CD14-positive monocyte (primary cell): ENCODE results near the gene KRTAP1-5. TPM values are rescaled to one million over a fixed set of nuclear protein-coding genes. Genes with fewer than 3 reads are reported as not detected.
"Not testable (repeated sequence)": the region's sequence is repeated elsewhere in the genome, so short reads cannot be mapped to it uniquely, and the experiment has no call there.

Experiments used
- DNase-seq, 3 donors: peaks; one replicate each; pipeline ENCODE4 v3.0.0-alpha.2; 2011 to 2022
- H2AFZ ChIP-seq: 2 replicates; pipeline ENCODE4 v1.6.0; 2012; ENCODE audit warnings: mild to moderate bottlenecking, low read depth, low read length, inconsistent platforms; ENCODE audit not compliant: insufficient read depth, poor library complexity, severe bottlenecking
- H3K27ac ChIP-seq, 2 donors: 1 replicate in 1 of 2; 2 replicates in 1 of 2; pipeline ENCODE4 v1.5.1; 2012 to 2013; ENCODE audit warnings: low read length in 2 of 2, control low read depth in 1 of 2, inconsistent platforms in 1 of 2, low read depth in 1 of 2, mild to moderate bottlenecking in 1 of 2
- H3K27me3 ChIP-seq, 2 donors: one replicate each; pipeline versions ENCODE4 v1.6.0 to v1.6.1; 2011 to 2013; ENCODE audit warnings: low read length in 2 of 2; ENCODE audit not compliant: control insufficient read depth in 2 of 2, insufficient read depth in 2 of 2
- H3K36me3 ChIP-seq, 2 donors: replicated peaks in 1 of 2; 1 replicate in 1 of 2; 2 replicates in 1 of 2; pipeline versions ENCODE4 v1.5.1 to v1.6.1; 2012 to 2013; ENCODE audit warnings: low read length in 2 of 2, control low read depth in 1 of 2, inconsistent platforms in 1 of 2, mild to moderate bottlenecking in 1 of 2; ENCODE audit not compliant: insufficient read depth in 2 of 2, control insufficient read depth in 1 of 2
- H3K4me1 ChIP-seq, 2 donors: 1 replicate in 1 of 2; 2 replicates in 1 of 2; pipeline versions ENCODE4 v1.5.1 to v1.6.1; 2012 to 2013; ENCODE audit warnings: low read length in 2 of 2, control low read depth in 1 of 2, inconsistent platforms in 1 of 2, mild to moderate bottlenecking in 1 of 2, moderate library complexity in 1 of 2; ENCODE audit not compliant: insufficient read depth in 2 of 2, control insufficient read depth in 1 of 2
- H3K4me2 ChIP-seq: replicated peaks from 2 replicates; pipeline ENCODE3; 2012; ENCODE audit warnings: low read length, moderate library complexity, mild to moderate bottlenecking; ENCODE audit not compliant: poor library complexity, severe bottlenecking; ENCODE audit errors: extremely low read depth
- H3K4me3 ChIP-seq, 3 experiments: fragments of 200-600 bp in 1 of 3; sonication (generic) in 1 of 3; replicated peaks in 1 of 3; 1 replicate in 2 of 3; 2 replicates in 1 of 3; pipeline ENCODE4 v1.5.1; 2011 to 2013; ENCODE audit warnings: low read length in 3 of 3, mild to moderate bottlenecking in 3 of 3, control low read depth in 2 of 3, low read depth in 2 of 3, inconsistent platforms in 1 of 3, moderate library complexity in 1 of 3
- H3K79me2 ChIP-seq: 2 replicates; pipeline ENCODE4 v1.6.0; 2012; ENCODE audit warnings: mild to moderate bottlenecking, control low read depth, inconsistent platforms, low read length, moderate library complexity; ENCODE audit not compliant: insufficient read depth
- H3K9ac ChIP-seq: 2 replicates; pipeline ENCODE4 v1.6.0; 2017; ENCODE audit warnings: low read length, mild to moderate bottlenecking; ENCODE audit not compliant: insufficient read depth, poor library complexity, severe bottlenecking
- H3K9me3 ChIP-seq, 2 donors: replicated peaks in 1 of 2; 1 replicate in 1 of 2; 2 replicates in 1 of 2; pipeline versions ENCODE4 v1.5.1 to v1.6.1; 2012 to 2013; ENCODE audit warnings: low read length in 2 of 2, control low read depth in 1 of 2; ENCODE audit not compliant: control insufficient read depth in 1 of 2, insufficient read depth in 1 of 2
- H4K20me1 ChIP-seq: 2 replicates; pipeline ENCODE4 v1.6.0; 2012; ENCODE audit warnings: mild to moderate bottlenecking, low read length, control low read depth, moderate library complexity; ENCODE audit not compliant: insufficient read depth
- H3K27ac Mint-ChIP-seq, 7 donors: one replicate each; pipeline ENCODE4 v1.8.0; 2020; ENCODE audit warnings: mild to moderate bottlenecking in 7 of 7, mixed read lengths in 7 of 7, moderate library complexity in 6 of 7, inconsistent platforms in 2 of 7
- H3K27me3 Mint-ChIP-seq, 3 donors: one replicate each; pipeline ENCODE4 v1.8.0; 2021 to 2022; ENCODE audit warnings: low read depth in 3 of 3, mild to moderate bottlenecking in 3 of 3, mixed read lengths in 3 of 3, moderate library complexity in 3 of 3, inconsistent platforms in 1 of 3
- H3K36me3 Mint-ChIP-seq, 2 donors: one replicate each; pipeline ENCODE4 v1.8.0; 2020; ENCODE audit warnings: mixed read lengths in 2 of 2, inconsistent platforms in 1 of 2, mild to moderate bottlenecking in 1 of 2
- H3K4me1 Mint-ChIP-seq: one replicate; pipeline ENCODE4 v1.8.0; 2020; ENCODE audit warnings: mild to moderate bottlenecking, mixed read lengths
- H3K4me3 Mint-ChIP-seq, 2 donors: one replicate each; pipeline ENCODE4 v1.8.0; 2020; ENCODE audit warnings: mild to moderate bottlenecking in 2 of 2, mixed read lengths in 2 of 2, moderate library complexity in 1 of 2
- H3K9me3 Mint-ChIP-seq, 7 donors: one replicate each; pipeline ENCODE4 v1.8.0; 2020 to 2022; ENCODE audit warnings: mixed read lengths in 7 of 7, mild to moderate bottlenecking in 6 of 7, moderate library complexity in 6 of 7, inconsistent platforms in 2 of 7
- CTCF ChIP-seq: fragments of 200-600 bp; IDR thresholded peaks from one replicate; pipeline ENCODE4 v1.8.0; 2022; ENCODE audit warnings: antibody characterized with exemption, mild to moderate bottlenecking
- WGBS: methylation state at CpG from one replicate; pipeline ENCODE4 v1.1.5; 2013; ENCODE audit warnings: missing lambda C conversion rate; ENCODE audit not compliant: insufficient coverage; 5-methylcytosine and 5-hydroxymethylcytosine counted together
- intact Hi-C, 2 donors: fragments of 100-400 bp; cut with micrococcal nuclease; formaldehyde crosslinking; loops; one replicate each; pipeline versions ENCODE4 v1.15.0 to v1.15.1; 2023
- polyA plus RNA-seq, 3 donors: library from polyadenylated mRNA; depleted of rRNA in 1 of 3; unstranded in 2 of 3; stranded (reverse) in 1 of 3; fragments of 300-500 nt in 2 of 3; fragments of >200 nt in 1 of 3; fragmentation: Illumina TruSeq in 2 of 3; gene quantifications; 1 replicate in 2 of 3; 2 replicates in 1 of 3; pipeline ENCODE4 v1.2.3, GENCODE V29; 2012 to 2021

KRTAP1-5 gene
- polyA plus RNA-seq, 3 donors = not detected

DNA sequence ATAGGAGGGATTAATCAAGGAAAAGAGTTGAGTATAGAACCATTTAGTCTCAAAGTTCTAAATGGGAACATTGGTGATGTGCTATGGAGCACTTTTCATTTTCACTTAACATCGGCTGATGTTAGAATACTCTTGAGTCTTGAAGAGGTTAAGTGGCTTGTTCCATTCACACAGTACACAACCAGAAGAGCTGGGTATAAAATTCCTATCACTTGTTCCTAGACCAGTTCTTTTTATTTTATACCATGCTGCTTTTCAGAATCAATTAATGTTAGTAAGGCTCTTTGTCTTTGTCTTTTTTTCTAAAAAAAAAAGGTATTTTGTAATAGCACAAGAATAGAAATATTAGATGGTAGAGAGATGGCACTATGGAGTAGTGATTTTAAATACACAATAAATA, 15.9 kb upstream of the KRTAP1-5 start:
- H3K4me3 Mint-ChIP-seq = no peak overlapping the region
- no peak overlapping the region for H2AFZ ChIP-seq
- no peaks in the 10 kb centered on the region for H3K9me3 ChIP-seq
- no peak overlapping the region for H3K27ac Mint-ChIP-seq
- H3K4me2 ChIP-seq = no peak overlapping the region
- no peak overlapping the region for H3K9ac ChIP-seq
- no peak for TF ChIP-seq CTCF
- DNase-seq = no peak
- H3K9me3 Mint-ChIP-seq = peaks cover 0 to 7% (median 2%) of the 10 kb centered on the region in 7 donors
- no peaks in the 10 kb centered on the region for H3K36me3 Mint-ChIP-seq
- H3K4me3 ChIP-seq = no peak overlapping the region
- H3K27ac ChIP-seq = no peak overlapping the region
- H3K27me3 Mint-ChIP-seq = peaks cover 7 to 21% (median 12%) of the 10 kb centered on the region in 3 donors
- no peaks in the 10 kb centered on the region for H3K4me1 Mint-ChIP-seq
- H3K36me3 ChIP-seq = no peaks in the 10 kb centered on the region
- no CpG with 5 or more reads among the region's 1 CpG for WGBS
- no peaks in the 10 kb centered on the region for H4K20me1 ChIP-seq
- intact Hi-C loops = no loop called here
- H3K79me2 ChIP-seq = no peaks in the 10 kb centered on the region
- H3K27me3 ChIP-seq = peaks cover 4 to 5% of the 10 kb centered on the region in 2 donors
- H3K4me1 ChIP-seq = no peaks in the 10 kb centered on the region

GRCh38 chr17:41040783-41041571, 14.0 kb upstream of the KRTAP1-5 start, which contains the start of gene KRTAP1-1:
Gene KRTAP1-1, minus strand, starts transcription at chr17:41041450. Its CDS starts 53 bp downstream, at chr17:41041397.
- H3K36me3 Mint-ChIP-seq = not testable (repeated sequence)

More at GRCh38 chr17:41040783-41041571, 14.0 kb upstream of the KRTAP1-5 start, which contains the start of gene KRTAP1-1:
- H3K4me2 ChIP-seq, H3K4me1 Mint-ChIP-seq, H3K4me3 ChIP-seq, DNase-seq, H3K36me3 ChIP-seq, H3K27me3 ChIP-seq, H3K4me1 ChIP-seq, H3K9me3 Mint-ChIP-seq, H3K9ac ChIP-seq, H3K27me3 Mint-ChIP-seq, H3K27ac Mint-ChIP-seq, intact Hi-C loops, H3K79me2 ChIP-seq, H3K9me3 ChIP-seq, H4K20me1 ChIP-seq, H3K4me3 Mint-ChIP-seq, H2AFZ ChIP-seq, H3K27ac ChIP-seq: not testable (repeated sequence)
- 94% methylated on average over 6 of the region's 14 CpGs for WGBS
